Activated CD8-positive, alpha-beta T cell treated with anti-CD3 and anti-CD28 coated beads for 36 hours (primary cell): ENCODE results near the gene NOL3. TPM values are rescaled to one million over a fixed set of nuclear protein-coding genes. Genes with fewer than 3 reads are reported as not detected.

Source experiments
- ATAC-seq: fragments of 200-7000 bp; cut with Tn5 transposase; one replicate; pipeline ENCODE4 v1.10.0; 2021; ENCODE audit warnings: mild to moderate bottlenecking, moderate library complexity
- CTCF ChIA-PET: fragments of 350-600 bp; sonication (Branson Sonifier 250); formaldehyde crosslinking; loops from one replicate; lab custom pipeline; 2021; ENCODE audit warnings: antibody characterized with exemption; lab: Charles Lee
- POLR2A ChIA-PET: fragments of 350-600 bp; sonication (Branson Sonifier 250); formaldehyde crosslinking; loops from one replicate; lab custom pipeline; 2021; ENCODE audit warnings: antibody characterized with exemption; lab: Charles Lee
- DNase-seq: peaks from one replicate; pipeline ENCODE4 v3.0.0-alpha.2; 2020
- H3K27ac Mint-ChIP-seq: one replicate; pipeline ENCODE4 v1.8.0; 2021; ENCODE audit warnings: mild to moderate bottlenecking, mixed read lengths
- H3K27me3 Mint-ChIP-seq: one replicate; pipeline ENCODE4 v1.8.0; 2021; ENCODE audit warnings: mixed read lengths
- H3K36me3 Mint-ChIP-seq: one replicate; pipeline ENCODE4 v1.8.0; 2021; ENCODE audit warnings: low read depth, mixed read lengths
- H3K4me1 Mint-ChIP-seq: one replicate; pipeline ENCODE4 v1.8.0; 2021; ENCODE audit warnings: low read depth, mixed read lengths
- H3K4me3 Mint-ChIP-seq: one replicate; pipeline ENCODE4 v1.8.0; 2021; ENCODE audit warnings: mild to moderate bottlenecking, moderate library complexity, mixed read lengths
- H3K9me3 Mint-ChIP-seq: one replicate; pipeline ENCODE4 v1.8.0; 2021; ENCODE audit warnings: mixed read lengths
- intact Hi-C: fragments of 100-400 bp; cut with micrococcal nuclease; formaldehyde crosslinking; loops from one replicate; pipeline ENCODE4 v1.10.0; 2022
- total RNA-seq, 2 experiments: library from RNA; stranded (reverse); gene quantifications; one replicate each; pipeline ENCODE4 v1.2.3, GENCODE V29; 2021
- TF ChIP-seq, protein P1 (sequence below): fragments of 200-600 bp; IDR thresholded peaks from one replicate; pipeline ENCODE4 v1.8.0; 2022; ENCODE audit warnings: antibody characterized with exemption, mild to moderate bottlenecking

The NOL3 gene
- total RNA-seq, 2 experiments from 2014 or later, result 24.5 to 25.3 TPM

DNA sequence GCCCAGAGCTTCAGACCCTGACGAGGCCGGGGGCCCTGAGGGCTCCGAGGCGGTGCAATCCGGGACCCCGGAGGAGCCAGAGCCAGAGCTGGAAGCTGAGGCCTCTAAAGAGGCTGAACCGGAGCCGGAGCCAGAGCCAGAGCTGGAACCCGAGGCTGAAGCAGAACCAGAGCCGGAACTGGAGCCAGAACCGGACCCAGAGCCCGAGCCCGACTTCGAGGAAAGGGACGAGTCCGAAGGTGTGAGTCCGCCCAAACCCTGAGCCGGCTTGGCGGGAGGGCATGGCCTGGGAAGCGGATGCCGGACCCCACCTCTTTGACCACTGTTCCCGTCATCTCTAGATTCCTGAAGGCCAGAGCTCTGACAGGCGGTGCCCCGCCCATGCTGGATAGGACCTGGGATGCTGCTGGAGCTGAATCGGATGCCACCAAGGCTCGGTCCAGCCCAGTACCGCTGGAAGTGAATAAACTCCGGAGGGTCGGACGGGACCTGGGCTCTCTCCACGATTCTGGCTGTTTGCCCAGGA is 4.4 kb downstream of the NOL3 start:
- ChIA-PET POLR2A (interaction anchor here (0.6 to 9.2 kb wide), 9 partner anchors 9 to 164 kb away, joined by 3 to 67 read pairs (median 4); partner anchors contain the start of genes FBXL8, HSF4, MATCAP1 and TRADD), CTCF (interaction anchor here (2.6 to 16.0 kb wide), 3 partner anchors 10 to 157 kb away, joined by 14 to 209 read pairs (median 32); partner anchors contain the start of genes B3GNT9, FBXL8, HSF4 and TRADD)
- Mint-ChIP-seq H3K4me3 (peak overlapping the region; percentile 85), H3K27me3 (peaks cover 70% of the 10 kb centered on the region), H3K36me3 (peaks cover 12% of the 10 kb centered on the region), H3K9me3 (no peaks in the 10 kb centered on the region), H3K27ac (no peak overlapping the region), H3K4me1 (peaks cover 57% of the 10 kb centered on the region)
- TF ChIP-seq, protein P1, sequence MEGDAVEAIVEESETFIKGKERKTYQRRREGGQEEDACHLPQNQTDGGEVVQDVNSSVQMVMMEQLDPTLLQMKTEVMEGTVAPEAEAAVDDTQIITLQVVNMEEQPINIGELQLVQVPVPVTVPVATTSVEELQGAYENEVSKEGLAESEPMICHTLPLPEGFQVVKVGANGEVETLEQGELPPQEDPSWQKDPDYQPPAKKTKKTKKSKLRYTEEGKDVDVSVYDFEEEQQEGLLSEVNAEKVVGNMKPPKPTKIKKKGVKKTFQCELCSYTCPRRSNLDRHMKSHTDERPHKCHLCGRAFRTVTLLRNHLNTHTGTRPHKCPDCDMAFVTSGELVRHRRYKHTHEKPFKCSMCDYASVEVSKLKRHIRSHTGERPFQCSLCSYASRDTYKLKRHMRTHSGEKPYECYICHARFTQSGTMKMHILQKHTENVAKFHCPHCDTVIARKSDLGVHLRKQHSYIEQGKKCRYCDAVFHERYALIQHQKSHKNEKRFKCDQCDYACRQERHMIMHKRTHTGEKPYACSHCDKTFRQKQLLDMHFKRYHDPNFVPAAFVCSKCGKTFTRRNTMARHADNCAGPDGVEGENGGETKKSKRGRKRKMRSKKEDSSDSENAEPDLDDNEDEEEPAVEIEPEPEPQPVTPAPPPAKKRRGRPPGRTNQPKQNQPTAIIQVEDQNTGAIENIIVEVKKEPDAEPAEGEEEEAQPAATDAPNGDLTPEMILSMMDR, result no peak
- intact Hi-C loops, result no loop called here
- ATAC-seq, result no peak
- DNase-seq, result no peak

DNA sequence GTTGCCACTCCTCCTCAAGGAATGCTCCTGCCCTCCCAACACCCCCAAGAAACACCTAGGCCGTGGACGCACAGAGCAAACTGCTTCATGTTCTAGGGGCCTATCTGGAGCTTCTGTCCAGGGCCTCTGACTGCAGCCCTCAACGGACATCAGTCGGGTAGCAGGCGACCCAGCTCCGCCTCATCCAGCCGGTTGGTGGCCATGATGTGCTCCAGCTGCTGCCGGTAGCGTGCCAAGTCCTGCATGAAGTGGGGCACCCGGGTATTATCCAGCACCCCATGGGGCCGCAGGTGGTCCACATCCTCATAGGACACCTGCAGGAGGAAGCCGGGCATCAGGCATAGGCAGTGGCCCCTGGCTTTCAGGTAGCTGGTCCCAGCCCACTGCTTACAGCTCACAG is 6.3 kb downstream of the NOL3 start:
- DNase-seq (no peak), ATAC-seq (no peak)
- H3K36me3 Mint-ChIP-seq, result peaks cover 10% of the 10 kb centered on the region
- CTCF ChIA-PET, result interaction anchor here (0.9 to 16.0 kb wide), 9 partner anchors 8 to 223 kb away, joined by 3 to 209 read pairs (median 4); partner anchors contain the start of genes B3GNT9, FBXL8, HSF4 and TRADD
- POLR2A ChIA-PET, result interaction anchor here (0.6 to 9.2 kb wide), 8 partner anchors 11 to 245 kb away, joined by 3 to 67 read pairs (median 5); partner anchors contain the start of genes E2F4, FBXL8, HSF4 and TMEM208
- TF ChIP-seq, protein P1, result no peak
- peaks cover 55% of the 10 kb centered on the region for H3K27me3 Mint-ChIP-seq
- H3K4me3 Mint-ChIP-seq, result no peak overlapping the region
- H3K9me3 Mint-ChIP-seq, result no peaks in the 10 kb centered on the region
- H3K4me1 Mint-ChIP-seq, result peaks cover 41% of the 10 kb centered on the region
- H3K27ac Mint-ChIP-seq, result no peak overlapping the region
- intact Hi-C loops, result no loop called here

DNA sequence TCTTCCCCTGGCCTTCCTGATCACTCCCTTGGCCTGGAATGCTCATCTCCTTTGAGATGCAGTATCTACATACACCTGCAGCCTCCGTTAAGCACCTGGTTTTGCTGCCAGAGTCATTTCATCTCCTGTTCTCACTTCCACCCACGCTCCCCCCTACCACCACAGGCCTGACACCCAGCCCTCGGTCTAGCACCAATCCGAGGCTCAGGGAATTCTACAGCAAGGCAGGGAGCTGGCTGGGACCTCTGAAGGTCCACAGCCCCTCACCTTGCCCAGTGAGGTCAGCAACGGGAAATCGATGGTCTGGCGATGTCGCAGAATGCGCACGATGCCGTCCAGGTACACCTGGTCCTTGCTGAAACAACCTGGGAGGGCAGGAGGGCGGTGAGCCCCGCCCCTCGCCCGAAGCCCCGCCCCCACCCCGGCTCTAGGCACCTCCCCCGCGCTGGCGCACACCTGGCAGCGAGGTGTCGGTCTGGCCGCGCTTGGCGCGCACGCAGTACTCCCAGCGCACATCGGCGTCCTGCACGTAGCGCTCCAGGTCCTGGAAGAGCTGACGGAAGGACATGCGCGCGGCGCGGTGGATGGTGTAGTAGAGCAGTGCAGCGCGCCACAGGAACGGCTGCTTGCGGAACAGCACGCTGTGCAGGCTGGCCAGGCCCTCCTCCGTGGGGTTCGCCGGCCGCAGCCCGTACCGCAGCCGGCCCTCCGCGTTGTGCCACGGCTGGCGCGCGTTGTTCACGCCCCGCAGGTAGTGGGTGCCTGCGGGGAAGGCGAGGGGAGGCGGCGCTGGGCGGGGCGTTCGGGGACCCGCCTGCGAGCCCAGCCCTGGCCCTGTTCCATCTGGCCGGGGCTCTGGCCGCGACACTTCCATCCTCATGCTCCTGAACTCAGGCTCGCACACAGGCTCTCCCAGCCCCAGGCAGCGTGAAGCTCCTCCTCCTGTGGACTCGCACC is 7.7 kb downstream of the NOL3 start:
- Mint-ChIP-seq H3K27me3 (peaks cover 47% of the 10 kb centered on the region), H3K36me3 (peaks cover 10% of the 10 kb centered on the region), H3K27ac (no peak overlapping the region), H3K9me3 (no peaks in the 10 kb centered on the region), H3K4me1 (peaks cover 37% of the 10 kb centered on the region), H3K4me3 (peak overlapping the region; percentile 57)
- ATAC-seq (peak; percentile 63), DNase-seq (peak; percentile 81)
- intact Hi-C loops, result no loop called here
- ChIA-PET POLR2A (interaction anchor here (0.7 to 9.2 kb wide), 4 partner anchors 12 to 22 kb away, joined by 4 to 67 read pairs (median 14); partner anchors contain the start of genes E2F4, FBXL8, HSF4 and TRADD), CTCF (interaction anchor here (0.9 to 16.0 kb wide), 6 partner anchors 10 to 224 kb away, joined by 3 to 209 read pairs (median 4); partner anchors contain the start of genes B3GNT9, FBXL8, HSF4 and TRADD)
- TF ChIP-seq, protein P1, result peak; percentile 17

DNA sequence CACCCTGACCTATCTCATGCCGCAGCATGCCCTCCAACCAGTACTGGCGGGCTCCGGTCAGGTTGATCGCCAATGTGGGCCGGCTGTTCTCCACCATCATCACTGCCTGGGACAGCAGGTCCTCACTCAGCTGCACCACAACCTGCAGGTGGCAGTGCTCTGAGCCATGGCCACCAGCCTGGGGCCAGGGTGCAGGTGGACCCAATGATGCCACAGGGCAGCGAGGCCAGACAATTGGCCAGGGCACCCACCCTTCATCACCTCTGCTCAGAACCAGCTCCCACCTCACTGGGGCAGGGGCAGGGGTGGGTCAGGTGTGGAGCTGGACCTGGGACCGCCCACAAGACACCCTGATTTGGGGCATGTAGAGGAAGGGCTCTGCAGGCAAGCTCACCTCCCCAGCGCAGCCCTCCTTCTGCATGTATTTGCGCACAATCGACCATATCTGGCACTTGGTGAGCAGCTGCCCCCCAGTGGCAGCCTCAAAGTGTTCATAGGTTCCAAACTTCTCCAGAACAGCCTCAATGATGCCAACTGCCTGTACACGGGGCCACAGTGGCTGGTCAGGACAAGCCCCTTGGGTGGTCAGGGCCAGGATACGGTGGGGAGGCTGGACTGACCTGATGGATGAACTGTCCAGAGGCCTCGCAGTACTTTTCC is 9.2 kb downstream of the NOL3 start:
- ChIA-PET CTCF (interaction anchor here (0.7 to 16.0 kb wide), 6 partner anchors 9 to 196 kb away, joined by 3 to 209 read pairs (median 3); partner anchors contain the start of genes B3GNT9, FBXL8, HSF4 and NOL3), POLR2A (interaction anchor here (4.6 kb wide), 1 partner anchor 14 kb away, joined by 23 read pairs; the partner anchor contains the start of gene HSF4)
- peaks cover 7% of the 10 kb centered on the region for H3K36me3 Mint-ChIP-seq
- no peak for ATAC-seq
- H3K4me3 Mint-ChIP-seq, result no peak overlapping the region
- H3K27me3 Mint-ChIP-seq, result peaks cover 36% of the 10 kb centered on the region
- intact Hi-C loops, result loop anchor here (10.0 kb wide), 1 partner anchor 205 kb away; no protein-coding TSS in a partner anchor
- H3K4me1 Mint-ChIP-seq, result peaks cover 26% of the 10 kb centered on the region
- TF ChIP-seq, protein P1, result peak; percentile 51
- no peak overlapping the region for H3K27ac Mint-ChIP-seq
- peak; percentile 60 for DNase-seq
- no peaks in the 10 kb centered on the region for H3K9me3 Mint-ChIP-seq
